ENCODE measurements around the gene CADPS2.

The CADPS2 gene

GRCh38 chr7:122300956-122301833, 585.1 kb downstream of the CADPS2 start:
- TF ChIP-seq CTCF (IDR thresholded peaks at IDR 0.05), result no peak

DNA sequence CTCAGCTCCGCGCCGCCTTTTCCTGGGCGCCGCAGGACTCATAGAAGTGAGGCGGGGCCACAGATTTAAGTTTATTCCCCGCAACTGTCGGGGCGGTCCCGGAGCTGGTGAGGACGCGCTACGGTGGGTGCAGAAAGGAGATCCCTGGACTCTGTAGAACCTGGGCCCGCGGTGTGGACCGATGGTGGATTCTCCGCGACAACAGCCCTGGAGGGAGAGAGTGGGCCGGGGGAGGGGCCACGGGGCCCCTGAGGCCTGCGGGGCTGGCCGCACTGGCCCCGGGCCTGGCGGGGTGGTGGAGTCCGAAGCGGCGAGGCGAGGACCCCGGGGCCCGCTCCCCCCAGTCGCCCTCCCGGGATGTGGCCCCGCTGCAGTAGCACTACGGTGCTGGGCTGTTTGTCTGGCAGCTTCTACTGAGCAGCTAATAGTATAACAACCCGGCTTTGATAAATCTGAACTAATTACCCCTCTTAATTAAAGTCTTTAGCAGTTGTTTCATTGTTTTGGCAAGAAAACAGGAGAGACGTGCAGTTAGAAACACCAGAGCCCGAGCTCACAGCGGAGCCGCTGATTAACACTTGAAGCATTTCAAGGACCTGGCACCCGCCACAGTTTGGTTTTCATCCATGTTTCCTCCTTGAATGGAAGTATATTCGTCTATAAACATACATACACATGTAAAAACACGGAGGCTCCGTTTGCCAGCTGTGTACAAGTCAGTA, 585.9 kb downstream of the CADPS2 start:
- no peak for TF ChIP-seq CTCF (IDR thresholded peaks at IDR 0.05)

GRCh38 chr7:122299624-122300210, 586.5 kb downstream of the CADPS2 start:
- no peak for TF ChIP-seq CTCF (IDR thresholded peaks at IDR 0.05)

DNA sequence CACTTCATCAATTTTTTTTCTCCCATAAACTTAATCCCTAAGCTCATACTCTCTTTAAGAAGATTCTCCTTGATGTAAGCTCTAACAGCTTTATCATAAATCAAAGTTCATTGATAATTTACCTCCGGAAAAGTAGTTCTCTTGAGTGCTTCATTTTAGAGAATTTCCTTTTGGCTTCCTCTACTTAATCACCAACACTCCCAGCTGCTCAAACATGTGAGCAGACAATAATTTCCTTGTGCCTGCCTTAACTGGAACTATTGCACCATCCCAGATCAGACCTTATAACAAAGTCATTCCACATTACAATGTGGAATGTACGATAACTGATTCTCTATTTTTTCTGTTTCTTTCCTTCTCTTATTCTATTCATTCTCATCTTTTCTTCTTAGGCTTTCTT, 587.6 kb downstream of the CADPS2 start:
- no peak for TF ChIP-seq CTCF (IDR thresholded peaks at IDR 0.05)

DNA sequence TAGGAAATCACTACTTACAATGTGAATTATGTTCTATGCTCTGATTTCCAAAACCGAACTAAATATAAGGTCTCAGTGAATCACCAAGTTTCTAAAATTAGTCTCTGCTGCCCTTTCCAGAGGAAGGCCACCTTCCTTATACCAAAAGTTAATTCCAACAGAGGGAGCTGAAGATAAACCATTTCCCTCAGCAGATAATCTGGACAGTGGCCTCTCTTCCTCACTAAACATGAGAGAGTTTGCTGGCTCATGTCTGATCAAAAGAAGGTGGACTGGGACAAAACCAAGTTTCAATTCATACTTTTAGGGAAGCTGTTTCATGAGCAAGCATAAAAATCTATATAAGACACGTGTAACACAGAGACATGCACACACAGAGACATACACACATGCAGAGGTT, 588.1 kb downstream of the CADPS2 start:
- TF ChIP-seq CTCF (IDR thresholded peaks at IDR 0.05), result no peak

DNA sequence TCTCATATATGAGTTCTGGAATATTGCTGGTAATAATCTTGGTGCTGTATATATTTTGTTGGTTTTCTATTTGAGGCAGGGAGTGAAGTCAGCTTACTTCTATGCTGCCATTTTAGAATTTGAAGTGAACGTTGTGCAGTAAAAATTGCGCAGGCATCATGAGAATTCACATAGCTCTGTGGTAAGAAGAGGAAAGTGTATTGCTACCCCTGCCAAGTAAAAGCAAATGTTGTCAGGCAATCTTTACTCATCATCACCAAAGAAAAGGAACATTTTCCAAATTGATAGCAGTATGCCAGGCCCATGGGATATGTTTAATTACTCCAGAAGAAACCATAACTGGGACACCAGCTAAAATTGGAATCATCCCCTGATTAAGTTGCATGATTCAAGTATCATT, 595.1 kb downstream of the CADPS2 start:
- no peak for TF ChIP-seq CTCF (IDR thresholded peaks at IDR 0.05)

DNA sequence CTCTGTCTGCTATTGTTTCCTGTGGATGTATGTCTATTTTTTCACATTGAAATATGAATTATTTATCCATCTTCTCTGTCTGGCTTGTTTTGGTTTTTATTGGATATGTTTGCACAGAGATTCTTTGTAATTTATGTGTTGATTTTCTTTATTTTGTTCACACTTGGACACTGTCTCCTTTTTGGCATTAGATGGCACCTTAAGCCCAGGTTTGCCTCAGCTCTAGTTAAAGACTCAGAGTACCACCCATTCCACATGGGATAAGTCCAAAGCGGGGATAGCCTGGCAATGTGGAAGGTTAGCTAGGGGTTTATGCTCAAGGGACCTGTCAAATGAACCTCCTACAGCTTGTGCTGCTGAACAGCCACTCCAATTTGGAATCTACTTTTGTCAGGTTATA, 595.8 kb downstream of the CADPS2 start:
- TF ChIP-seq CTCF (IDR thresholded peaks at IDR 0.05), result no peak
